AG09309 (cell line): ENCODE data around the gene MIER2.

ENCODE experiments used
- DNase-seq: peaks from one replicate; pipeline ENCODE4 v3.0.0-alpha.2; 2010; ENCODE audit warnings: low read depth
- H3K4me3 ChIP-seq: 2 replicates; pipeline ENCODE4 v1.5.1; 2011; ENCODE audit warnings: mild to moderate bottlenecking, low read depth, low read length, moderate library complexity; ENCODE audit not compliant: control insufficient read depth
- TF ChIP-seq, protein P1 (sequence below): IDR thresholded peaks from 2 replicates; pipeline ENCODE4 v1.5.1; 2011; ENCODE audit warnings: mild to moderate bottlenecking, low read depth, low read length, inconsistent platforms; ENCODE audit not compliant: insufficient read depth, control insufficient read depth; ENCODE audit errors: missing control alignments

The MIER2 gene

DNA sequence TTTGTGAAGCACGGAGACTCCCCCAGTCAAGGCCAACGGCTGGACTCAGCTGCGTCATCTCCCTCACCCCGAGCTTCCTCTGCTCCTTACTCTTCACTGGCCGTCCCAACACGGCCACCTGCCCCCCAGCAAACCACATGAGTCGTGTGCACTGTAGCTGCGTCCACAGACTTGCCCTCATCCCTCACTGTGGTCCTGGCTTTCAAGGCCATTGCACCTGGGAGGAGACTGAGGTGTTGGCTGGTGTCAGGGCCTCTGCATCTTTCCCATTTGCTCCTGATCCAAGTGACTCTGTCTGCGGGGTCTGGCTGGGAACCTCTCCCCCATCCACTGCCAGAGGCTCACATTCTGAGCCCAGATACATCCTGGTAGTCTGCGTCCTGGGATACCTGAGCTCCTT lies 64.9 kb downstream of the MIER2 start:
- no peak for DNase-seq
- TF ChIP-seq, protein P1, sequence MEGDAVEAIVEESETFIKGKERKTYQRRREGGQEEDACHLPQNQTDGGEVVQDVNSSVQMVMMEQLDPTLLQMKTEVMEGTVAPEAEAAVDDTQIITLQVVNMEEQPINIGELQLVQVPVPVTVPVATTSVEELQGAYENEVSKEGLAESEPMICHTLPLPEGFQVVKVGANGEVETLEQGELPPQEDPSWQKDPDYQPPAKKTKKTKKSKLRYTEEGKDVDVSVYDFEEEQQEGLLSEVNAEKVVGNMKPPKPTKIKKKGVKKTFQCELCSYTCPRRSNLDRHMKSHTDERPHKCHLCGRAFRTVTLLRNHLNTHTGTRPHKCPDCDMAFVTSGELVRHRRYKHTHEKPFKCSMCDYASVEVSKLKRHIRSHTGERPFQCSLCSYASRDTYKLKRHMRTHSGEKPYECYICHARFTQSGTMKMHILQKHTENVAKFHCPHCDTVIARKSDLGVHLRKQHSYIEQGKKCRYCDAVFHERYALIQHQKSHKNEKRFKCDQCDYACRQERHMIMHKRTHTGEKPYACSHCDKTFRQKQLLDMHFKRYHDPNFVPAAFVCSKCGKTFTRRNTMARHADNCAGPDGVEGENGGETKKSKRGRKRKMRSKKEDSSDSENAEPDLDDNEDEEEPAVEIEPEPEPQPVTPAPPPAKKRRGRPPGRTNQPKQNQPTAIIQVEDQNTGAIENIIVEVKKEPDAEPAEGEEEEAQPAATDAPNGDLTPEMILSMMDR: no peak
- no peak overlapping the region for H3K4me3 ChIP-seq

DNA sequence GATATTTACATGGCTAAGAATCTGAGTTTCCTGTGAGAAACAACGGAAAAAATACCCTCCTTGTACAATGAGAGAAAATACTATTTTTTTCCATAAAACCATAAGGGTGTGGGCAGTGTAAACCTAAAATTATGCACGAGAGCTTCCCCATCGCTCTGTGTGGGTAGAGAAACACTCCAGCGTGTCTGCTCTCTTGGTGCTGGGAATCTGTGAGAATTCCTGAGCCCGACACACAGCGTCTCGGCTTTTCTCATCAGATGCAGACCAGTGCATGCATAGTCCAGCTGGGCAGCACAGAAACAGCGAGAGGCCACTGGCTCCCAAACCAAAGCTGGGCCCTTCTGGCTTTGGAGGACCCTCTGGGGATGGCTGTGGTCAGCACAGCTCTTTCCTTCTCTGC lies 65.4 kb downstream of the MIER2 start:
- no peak for DNase-seq
- no peak overlapping the region for H3K4me3 ChIP-seq
- TF ChIP-seq, protein P1: no peak

DNA sequence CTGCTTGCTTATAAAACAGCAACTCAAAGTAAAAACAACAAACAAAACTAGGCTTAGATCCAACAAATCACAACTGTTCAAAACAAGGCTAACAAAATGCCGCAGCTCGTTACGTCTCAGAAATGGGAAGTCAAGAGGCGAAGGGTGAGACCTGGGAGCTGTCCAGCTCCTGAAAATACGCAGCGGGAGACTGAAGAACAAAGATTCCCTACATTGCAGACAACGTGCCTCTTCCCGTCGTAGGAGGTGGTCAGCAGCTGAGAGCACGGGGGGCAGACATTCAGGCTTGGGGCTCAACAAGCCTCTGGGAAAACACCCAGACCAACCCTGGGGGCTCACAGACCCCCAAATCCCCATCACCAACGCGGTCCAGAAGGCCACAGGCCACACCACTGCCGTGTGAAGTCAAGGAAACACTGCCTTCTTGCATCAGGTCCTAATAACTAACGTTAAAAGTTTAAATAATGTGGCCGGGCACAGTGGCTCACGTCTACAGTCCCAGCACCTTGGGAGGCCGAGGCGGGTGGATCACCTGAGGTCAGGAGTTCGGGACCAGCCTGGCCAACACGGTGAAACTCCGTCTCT lies 66.9 kb downstream of the MIER2 start:
- TF ChIP-seq, protein P1: no peak
- no peak for DNase-seq

DNA sequence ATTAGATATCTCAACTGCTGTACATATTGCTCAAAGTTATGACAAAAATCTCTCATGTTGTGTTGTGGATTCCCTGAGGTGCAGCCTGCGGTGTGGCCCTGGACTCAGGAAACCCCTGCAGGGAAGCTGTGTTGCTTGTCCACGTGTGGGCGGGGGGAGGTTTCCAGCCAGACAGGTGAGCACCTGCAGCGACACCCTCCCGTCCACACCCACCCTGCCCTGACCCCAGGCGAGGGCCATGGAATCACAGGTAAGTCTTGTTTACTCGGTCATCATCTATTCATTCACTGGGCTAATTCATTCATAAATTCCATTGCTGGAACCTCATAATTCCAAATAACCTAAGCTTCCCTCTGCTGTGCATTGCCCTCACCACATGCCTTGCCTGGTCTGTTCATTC lies 67.5 kb downstream of the MIER2 start:
- no peak for DNase-seq

More for the DNA sequence above, 66.9 kb downstream of the MIER2 start:
- H3K4me3 ChIP-seq: no peak overlapping the region

DNA sequence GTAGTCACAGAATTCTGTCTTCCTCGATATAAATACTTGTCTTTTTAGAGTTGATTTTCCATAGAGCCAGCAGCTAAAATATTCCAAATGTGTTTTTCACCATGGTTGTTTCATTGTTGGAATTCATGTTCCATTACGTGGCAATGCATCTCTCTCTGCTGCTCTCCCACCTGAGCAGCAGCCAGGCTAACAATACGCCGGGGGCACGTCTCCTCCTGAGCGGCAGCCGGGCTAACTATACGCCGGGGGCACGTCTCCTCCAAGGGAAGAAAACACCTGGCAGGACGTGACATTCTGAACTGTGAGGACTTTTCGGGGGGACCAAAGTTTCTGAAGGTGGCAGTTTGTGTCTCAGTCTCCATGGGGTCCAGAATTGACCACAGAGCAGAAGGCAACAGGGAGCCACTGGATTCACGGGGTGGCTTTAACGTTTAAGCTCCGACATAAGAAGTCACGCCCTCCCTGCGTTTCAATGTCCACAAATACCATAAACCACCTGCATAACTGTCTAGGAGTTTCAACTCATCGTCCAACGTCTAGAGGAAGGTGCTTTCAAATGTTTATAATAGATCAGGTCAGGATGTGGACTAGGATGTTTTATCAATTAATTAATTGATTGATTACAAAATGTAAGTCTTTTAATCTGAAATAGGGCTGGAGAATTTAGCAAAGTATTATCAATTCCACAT lies 68.5 kb downstream of the MIER2 start:
- TF ChIP-seq, protein P1: no peak
- no peak overlapping the region for H3K4me3 ChIP-seq
- no peak for DNase-seq

More for the DNA sequence above, 67.5 kb downstream of the MIER2 start:
- no peak overlapping the region for H3K4me3 ChIP-seq
- TF ChIP-seq, protein P1: no peak

DNA sequence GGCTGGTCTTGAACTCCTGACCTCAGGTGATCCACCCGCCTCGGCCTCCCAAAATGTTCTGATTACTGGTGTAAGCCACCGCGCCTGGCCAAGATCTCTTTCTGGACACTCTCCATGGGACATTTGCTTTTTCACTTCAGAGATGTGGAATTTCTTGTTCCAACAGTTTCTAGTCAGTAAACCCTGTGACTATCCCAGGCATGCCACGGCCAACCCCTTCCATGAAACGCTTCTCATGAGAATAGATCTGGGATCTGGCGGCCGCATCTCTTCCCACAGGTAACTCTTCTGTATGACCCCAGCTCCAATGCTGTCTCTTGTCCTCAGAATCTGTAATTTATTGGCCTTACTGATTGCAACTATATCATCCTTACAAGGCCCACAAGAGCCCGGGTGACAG lies 69.6 kb downstream of the MIER2 start:
- DNase-seq: no peak
- H3K4me3 ChIP-seq: no peak overlapping the region
- TF ChIP-seq, protein P1: no peak
